Endothelial cell of umbilical vein (primary cell): Measurements from ENCODE around the gene GPR4. TPM values are rescaled to one million over a fixed set of nuclear protein-coding genes. Genes with fewer than 3 reads are reported as not detected.

Source experiments
- BruUV-seq: library from RNA; stranded (reverse); fragments of 400-500 nt; replicated peaks from 2 replicates; lab custom pipeline; 2021; lab: Mats Ljungman, UMichigan
- CTCF ChIA-PET: fragments of 300-600, 350-600 bp; sonication (Branson Sonifier 250); formaldehyde crosslinking; loops from one replicate; lab custom pipeline; 2021; ENCODE audit warnings: antibody characterized with exemption, inconsistent platforms; lab: Charles Lee
- POLR2A ChIA-PET: fragments of 300-600, 350-600 bp; sonication (Branson Sonifier 250); formaldehyde crosslinking; loops from one replicate; lab custom pipeline; 2021; ENCODE audit warnings: antibody characterized with exemption, inconsistent platforms; lab: Charles Lee
- DNase-seq: peaks from one replicate; pipeline ENCODE4 v3.0.0-alpha.2; 2011; ENCODE audit warnings: low read depth, low spot score
- FAIRE-seq: peaks from 2 replicates; lab custom pipeline; 2011; peaks lifted over from hg19 to GRCh38; lab: Jason Lieb, UNC
- H2AFZ ChIP-seq: 2 replicates; pipeline ENCODE4 v1.6.0; 2012; ENCODE audit warnings: low read depth, low read length, control low read depth, inconsistent platforms
- H3K27ac ChIP-seq: 2 replicates; pipeline ENCODE4 v1.5.1; 2011; ENCODE audit warnings: low read depth, mild to moderate bottlenecking, control low read depth, low read length, moderate library complexity; ENCODE audit not compliant: insufficient read depth
- H3K27me3 ChIP-seq, 2 experiments: 2 replicates each; pipeline versions ENCODE4 v1.6.0 to v1.6.1; 2011; ENCODE audit warnings: low read length in 2 of 2, mixed read lengths in 1 of 2; ENCODE audit not compliant: control insufficient read depth in 2 of 2, insufficient read depth in 2 of 2
- H3K36me3 ChIP-seq, 2 experiments: 2 replicates in 1 of 2; 3 replicates in 1 of 2; pipeline ENCODE4 v1.5.1; 2011; ENCODE audit warnings: low read length in 2 of 2, mild to moderate bottlenecking in 1 of 2, moderate library complexity in 1 of 2; ENCODE audit not compliant: control insufficient read depth in 2 of 2, insufficient read depth in 2 of 2; ENCODE audit errors: extremely low read depth in 1 of 2
- H3K4me1 ChIP-seq: 3 replicates; pipeline ENCODE4 v1.5.1; 2011; ENCODE audit warnings: mild to moderate bottlenecking, low read length; ENCODE audit not compliant: control insufficient read depth, insufficient read depth; ENCODE audit errors: extremely low read depth
- H3K4me2 ChIP-seq: 2 replicates; pipeline ENCODE4 v1.6.1; 2011; ENCODE audit warnings: low read length, control low read depth, mixed read lengths; ENCODE audit not compliant: insufficient read depth
- H3K4me3 ChIP-seq, 3 experiments: fragments of 200-600 bp in 1 of 3; sonication (generic), shearing (Covaris generic) in 1 of 3; replicated peaks in 1 of 3; 2 replicates each; pipeline ENCODE4 v1.5.1; 2011 to 2016; ENCODE audit warnings: control low read depth in 3 of 3, low read length in 3 of 3, mild to moderate bottlenecking in 2 of 3, inconsistent platforms in 1 of 3, low read depth in 1 of 3, moderate library complexity in 1 of 3; ENCODE audit not compliant: insufficient read depth in 1 of 3
- H3K79me2 ChIP-seq: 2 replicates; pipeline ENCODE4 v1.6.0; 2012; ENCODE audit warnings: low read length, inconsistent platforms; ENCODE audit not compliant: control insufficient read depth, insufficient read depth
- H3K9ac ChIP-seq: replicated peaks from 2 replicates; pipeline ENCODE3; 2011; ENCODE audit warnings: low read length, control low read depth; ENCODE audit not compliant: insufficient read depth; ENCODE audit errors: extremely low read depth
- H3K9me1 ChIP-seq: replicated peaks from 3 replicates; pipeline ENCODE4 v1.6.0; 2011; ENCODE audit warnings: mild to moderate bottlenecking, low read length; ENCODE audit not compliant: control insufficient read depth, insufficient read depth; ENCODE audit errors: extremely low read depth
- H3K9me3 ChIP-seq: replicated peaks from 2 replicates; pipeline ENCODE4 v1.5.1; 2012; ENCODE audit warnings: low read length, inconsistent platforms; ENCODE audit not compliant: control insufficient read depth, insufficient read depth
- H4K20me1 ChIP-seq: replicated peaks from 2 replicates; pipeline ENCODE3; 2011; ENCODE audit warnings: mild to moderate bottlenecking, low read length; ENCODE audit not compliant: control insufficient read depth, insufficient read depth; ENCODE audit errors: extremely low read depth
- FOS ChIP-seq: IDR thresholded peaks from 2 replicates; pipeline ENCODE4 v1.6.1; 2011; ENCODE audit warnings: mild to moderate bottlenecking, low read length, moderate library complexity, borderline replicate concordance; ENCODE audit not compliant: insufficient read depth
- GATA2 ChIP-seq: IDR thresholded peaks from 2 replicates; pipeline ENCODE4 v1.7.0; 2011; ENCODE audit warnings: low read depth, mild to moderate bottlenecking, moderate library complexity, mixed read lengths, low read length; ENCODE audit not compliant: insufficient read length, insufficient read depth
- MYC ChIP-seq: IDR thresholded peaks from one replicate; pipeline ENCODE4 v1.6.1; 2011; ENCODE audit warnings: mild to moderate bottlenecking, low read depth, low read length
- POLR2A ChIP-seq: IDR thresholded peaks from 2 replicates; pipeline ENCODE4 v1.6.1; 2012; ENCODE audit warnings: low read depth, mild to moderate bottlenecking, control low read depth, low read length
- POLR2AphosphoS5 ChIP-seq: IDR thresholded peaks from 2 replicates; pipeline ENCODE4 v1.6.1; 2012; ENCODE audit warnings: low read depth, mild to moderate bottlenecking, control low read depth, low read length, moderate library complexity; ENCODE audit not compliant: insufficient read depth
- dilution Hi-C: fragments of 300-500 bp; cut with MboI; formaldehyde crosslinking; loops from one replicate; pipeline ENCODE4 v1.15.0; 2019; ENCODE audit warnings: low sequenced_read_pairs; ENCODE audit not compliant: extremely low pct_ligation_motif_present
- intact Hi-C: fragments of 100-400 bp; cut with micrococcal nuclease; formaldehyde crosslinking; loops from one replicate; pipeline ENCODE4 v1.10.0; 2022
- polyA plus RNA-seq, 4 experiments: library from polyadenylated mRNA; depleted of rRNA in 3 of 4; stranded (reverse) in 3 of 4; unstranded in 1 of 4; fragments of >200 nt; gene quantifications; 2 replicates each; pipeline versions ENCODE4 v1.2.1 to v1.2.3, GENCODE V29; 2011 to 2012; ENCODE audit warnings: missing spikeins in 1 of 4
- total RNA-seq: library from RNA; stranded (reverse); gene quantifications from 2 replicates; pipeline ENCODE4 v1.2.3, GENCODE V29; 2021
- TF ChIP-seq, protein P1 (sequence below), 2 donors: IDR thresholded peaks; 1 replicate in 1 of 2; 2 replicates in 1 of 2; pipeline ENCODE4 v1.5.1; 2011; ENCODE audit warnings: low read length in 2 of 2, mild to moderate bottlenecking in 2 of 2, moderate library complexity in 2 of 2, control low read depth in 1 of 2, inconsistent platforms in 1 of 2, low read depth in 1 of 2; ENCODE audit not compliant: insufficient read depth in 1 of 2; ENCODE audit errors: extremely low read depth in 1 of 2

The GPR4 gene
- total and polyA plus RNA-seq, 2 donors (not counting 3 experiments of a cell fraction or from before 2014, with no cell fraction given): 17.9 to 26.7 TPM

GRCh38 chr19:45591004-45591637 lies 10.9 kb downstream of the GPR4 start:
- dilution Hi-C loops: no loop called here
- H3K9me1 ChIP-seq: no peaks in the 10 kb centered on the region
- H3K27ac ChIP-seq: no peak overlapping the region
- H3K9me3 ChIP-seq: no peaks in the 10 kb centered on the region
- no peak overlapping the region for H3K4me3 ChIP-seq
- no TSS peak for BruUV-seq
- H3K4me2 ChIP-seq: no peak overlapping the region
- intact Hi-C loops: loop anchor here (5.0 kb wide), 1 partner anchor 101 kb away; the partner anchor contains the start of genes QPCTL and SNRPD2
- H2AFZ ChIP-seq: no peak overlapping the region
- no peaks in the 10 kb centered on the region for H4K20me1 ChIP-seq
- no peak overlapping the region for H3K9ac ChIP-seq
- POLR2A ChIA-PET: no interaction called here
- CTCF ChIA-PET: interaction anchor here (0.5 to 2.3 kb wide), 5 partner anchors 40 to 117 kb away, joined by 3 to 41 read pairs (median 4); partner anchors contain the start of gene QPCTL
- peaks cover 20% of the 10 kb centered on the region for H3K4me1 ChIP-seq
- no peak for DNase-seq
- H3K27me3 ChIP-seq: no peaks in the 10 kb centered on the region
- TF ChIP-seq, protein P1, sequence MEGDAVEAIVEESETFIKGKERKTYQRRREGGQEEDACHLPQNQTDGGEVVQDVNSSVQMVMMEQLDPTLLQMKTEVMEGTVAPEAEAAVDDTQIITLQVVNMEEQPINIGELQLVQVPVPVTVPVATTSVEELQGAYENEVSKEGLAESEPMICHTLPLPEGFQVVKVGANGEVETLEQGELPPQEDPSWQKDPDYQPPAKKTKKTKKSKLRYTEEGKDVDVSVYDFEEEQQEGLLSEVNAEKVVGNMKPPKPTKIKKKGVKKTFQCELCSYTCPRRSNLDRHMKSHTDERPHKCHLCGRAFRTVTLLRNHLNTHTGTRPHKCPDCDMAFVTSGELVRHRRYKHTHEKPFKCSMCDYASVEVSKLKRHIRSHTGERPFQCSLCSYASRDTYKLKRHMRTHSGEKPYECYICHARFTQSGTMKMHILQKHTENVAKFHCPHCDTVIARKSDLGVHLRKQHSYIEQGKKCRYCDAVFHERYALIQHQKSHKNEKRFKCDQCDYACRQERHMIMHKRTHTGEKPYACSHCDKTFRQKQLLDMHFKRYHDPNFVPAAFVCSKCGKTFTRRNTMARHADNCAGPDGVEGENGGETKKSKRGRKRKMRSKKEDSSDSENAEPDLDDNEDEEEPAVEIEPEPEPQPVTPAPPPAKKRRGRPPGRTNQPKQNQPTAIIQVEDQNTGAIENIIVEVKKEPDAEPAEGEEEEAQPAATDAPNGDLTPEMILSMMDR (IDR thresholded peaks at IDR 0.05; ENCODE audit: extremely low read depth in 1 of 2, insufficient read depth in 1 of 2, low read depth in 1 of 2, low read length in 2 of 2): peak; percentile 14 to 42
- TF ChIP-seq MYC: no peak
- no peak for FAIRE-seq
- peaks cover 2 to 3% of the 10 kb centered on the region in 2 experiments for H3K36me3 ChIP-seq
- peaks cover 37% of the 10 kb centered on the region for H3K79me2 ChIP-seq

DNA sequence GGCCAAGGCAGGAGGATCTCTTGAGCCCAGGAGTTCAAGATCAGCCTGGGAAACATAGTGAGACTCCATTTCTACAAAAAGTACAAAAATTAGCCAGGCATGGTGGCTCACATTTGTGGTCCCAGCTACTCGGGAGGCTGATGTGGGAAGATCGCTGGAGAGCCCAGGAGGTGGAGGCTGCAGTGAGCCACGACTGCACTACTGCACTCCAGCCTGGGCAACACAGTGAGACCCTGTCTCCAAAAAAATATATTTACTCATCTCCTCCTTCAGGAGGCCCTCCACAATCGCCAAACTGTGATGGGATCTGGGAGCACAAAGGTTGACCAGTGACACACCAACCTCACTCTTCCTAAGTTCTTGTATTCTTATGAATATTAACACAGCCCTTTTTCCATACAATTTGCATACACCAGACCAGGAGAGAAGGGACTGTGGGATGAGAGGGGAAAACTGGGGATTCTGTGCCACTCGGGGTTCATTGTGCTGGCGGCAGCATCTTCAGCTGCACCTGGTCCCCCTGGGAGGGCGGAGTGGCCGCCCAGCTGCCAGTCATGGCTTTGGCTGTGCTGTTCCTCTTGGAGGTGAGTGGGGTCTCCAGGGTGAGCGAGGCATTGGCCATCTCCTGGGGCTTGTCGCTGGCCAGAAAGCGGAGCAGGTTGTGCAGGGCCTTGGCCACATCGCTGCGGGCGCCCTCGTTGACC lies 11.6 kb downstream of the GPR4 start:
- Histone ChIP-seq H4K20me1 (no peaks in the 10 kb centered on the region), H3K9me1 (no peaks in the 10 kb centered on the region), H3K36me3 (peaks cover 2 to 3% of the 10 kb centered on the region in 2 experiments), H3K79me2 (peaks cover 31% of the 10 kb centered on the region), H3K4me3 (no peak overlapping the region), H3K27ac (no peak overlapping the region), H3K27me3 (no peaks in the 10 kb centered on the region), H3K9me3 (no peaks in the 10 kb centered on the region), H3K9ac (no peak overlapping the region), H2AFZ (no peak overlapping the region), H3K4me1 (peaks cover 19% of the 10 kb centered on the region), H3K4me2 (no peak overlapping the region)
- CTCF ChIA-PET: interaction anchor here (0.5 to 2.3 kb wide), 6 partner anchors 9 to 118 kb away, joined by 3 to 41 read pairs (median 4); partner anchors contain the start of gene QPCTL
- DNase-seq (no peak), FAIRE-seq (no peak)
- BruUV-seq: no TSS peak
- TF ChIP-seq GATA2 (no peak), POLR2A (no peak), MYC (no peak), FOS (no peak), POLR2AphosphoS5 (no peak)
- TF ChIP-seq, protein P1 (IDR thresholded peaks at IDR 0.05; ENCODE audit: extremely low read depth in 1 of 2, insufficient read depth in 1 of 2, low read depth in 1 of 2, low read length in 2 of 2): no peak
- intact Hi-C loops: loop anchor here (5.0 kb wide), 1 partner anchor 102 kb away; the partner anchor contains the start of genes QPCTL and SNRPD2
- dilution Hi-C loops: no loop called here
- POLR2A ChIA-PET: no interaction called here
